H4 (cell line): ENCODE results near the gene PHACTR3. TPM values are rescaled to one million over a fixed set of nuclear protein-coding genes. Genes with fewer than 3 reads are reported as not detected.
"Not testable (repeated sequence)": the region's sequence is repeated elsewhere in the genome, so short reads cannot be mapped to it uniquely, and the experiment has no call there.

Source experiments
- DNase-seq: peaks from one replicate; pipeline ENCODE4 v3.0.0-alpha.2; 2015; ENCODE audit warnings: low spot score
- total RNA-seq: library from RNA; depleted of rRNA; stranded (reverse); fragments of >200 nt; shearing (Covaris generic); gene quantifications from 2 replicates; pipeline ENCODE4 v1.2.3, GENCODE V29; 2014

PHACTR3 gene
- total RNA-seq, 1 experiment from 2014 or later, result 0.29 TPM

GRCh38 chr20:59856526-59856925 lies 252.2 kb downstream of the PHACTR3 start:
- not testable (repeated sequence) for DNase-seq

DNA sequence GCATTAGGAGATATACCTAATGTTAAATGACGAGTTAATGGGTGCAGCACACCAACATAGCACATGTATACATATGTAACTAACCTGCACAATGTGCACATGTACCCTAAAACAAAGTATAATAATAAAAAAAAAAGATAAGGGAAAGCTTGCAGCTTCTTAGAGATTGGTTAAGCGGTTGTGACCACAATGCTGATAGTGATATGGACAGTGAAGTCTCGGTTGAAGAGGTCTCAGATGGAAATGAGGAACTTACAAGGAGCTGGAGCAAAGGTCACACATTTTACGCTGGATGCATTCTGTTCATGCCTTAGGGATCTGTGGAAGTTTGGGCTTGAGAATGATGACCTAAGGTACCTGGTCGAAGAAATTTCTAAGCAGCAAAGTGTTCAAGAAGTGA lies 252.6 kb downstream of the PHACTR3 start:
- not testable (repeated sequence) for DNase-seq

- no peak for DNase-seq
Measured at GRCh38 chr20:59857966-59858365, 253.6 kb downstream of the PHACTR3 start.

GRCh38 chr20:59858425-59858824 lies 254.1 kb downstream of the PHACTR3 start:
- no peak for DNase-seq

- DNase-seq, result no peak
Measured at GRCh38 chr20:59861401-59861800, 257.1 kb downstream of the PHACTR3 start.

DNA sequence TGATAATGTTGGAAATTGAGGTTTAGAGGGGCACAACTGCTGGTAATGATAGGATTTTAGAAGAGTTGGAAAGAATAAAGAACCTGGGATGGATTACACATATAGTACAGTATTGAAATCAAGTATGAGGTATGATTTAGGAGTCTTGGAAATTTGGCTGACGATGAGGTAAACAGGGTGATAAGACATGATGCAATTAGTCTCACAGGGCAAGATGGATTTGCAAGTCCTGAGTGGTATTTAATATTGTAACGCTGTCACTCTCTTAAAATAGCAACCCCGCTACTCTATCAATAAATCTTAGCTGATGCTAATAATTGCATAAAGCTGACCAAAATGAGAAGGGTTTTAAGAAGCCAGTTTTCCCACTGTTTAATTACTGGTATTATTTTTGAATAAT lies 258.7 kb downstream of the PHACTR3 start:
- DNase-seq, result no peak

GRCh38 chr20:59864726-59865125 lies 260.4 kb downstream of the PHACTR3 start:
- DNase-seq, result no peak

- no peak for DNase-seq
Measured at GRCh38 chr20:59866338-59866737, 262.0 kb downstream of the PHACTR3 start.

DNA sequence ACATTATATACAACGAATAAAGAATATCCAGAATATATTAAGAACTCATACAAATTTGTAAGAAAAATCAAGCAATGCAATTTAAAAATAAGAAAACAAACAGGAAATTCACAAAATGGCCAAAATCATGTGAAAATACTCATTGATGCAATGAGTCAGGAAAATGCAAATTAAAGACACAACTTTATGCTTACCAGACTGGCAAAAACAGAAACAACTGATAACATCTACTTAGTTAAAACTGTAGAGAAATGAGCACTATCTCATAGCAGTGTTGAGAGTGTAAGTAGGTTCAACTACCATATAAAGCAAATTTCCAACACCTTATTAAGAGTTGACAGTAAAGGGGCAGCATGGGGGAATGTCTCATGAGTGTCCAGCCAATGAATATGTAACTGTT lies 266.8 kb downstream of the PHACTR3 start:
- no peak for DNase-seq

DNA sequence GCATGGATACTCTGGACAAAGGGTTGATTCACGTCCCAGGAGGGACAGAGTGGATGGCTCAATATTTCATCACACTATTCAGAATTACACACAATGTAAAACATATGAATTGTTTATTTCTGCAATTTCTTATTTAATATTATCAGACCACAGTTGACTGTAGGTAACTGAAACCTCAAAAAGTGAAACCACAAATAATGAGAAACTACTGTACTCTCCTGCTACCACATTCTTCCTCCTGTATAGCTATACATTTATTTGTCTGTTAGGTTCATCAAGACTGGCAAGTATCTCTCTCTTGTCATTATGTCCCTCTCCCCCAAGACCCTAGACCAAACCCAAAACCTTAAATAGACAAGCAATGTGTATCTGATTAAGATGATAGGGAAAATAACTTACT lies 269.1 kb downstream of the PHACTR3 start:
- DNase-seq, result no peak

GRCh38 chr20:59880198-59880597 lies 275.9 kb downstream of the PHACTR3 start:
- no peak for DNase-seq

- no peak for DNase-seq
Measured at GRCh38 chr20:59884494-59884893, 280.2 kb downstream of the PHACTR3 start.

GRCh38 chr20:59888050-59888449 lies 283.7 kb downstream of the PHACTR3 start:
- DNase-seq, result no peak

- DNase-seq, result not testable (repeated sequence)
Measured at GRCh38 chr20:59890035-59890434, 285.7 kb downstream of the PHACTR3 start.

- DNase-seq, result no peak
Measured at GRCh38 chr20:59891581-59891980, 287.2 kb downstream of the PHACTR3 start.

- no peak for DNase-seq
Measured at GRCh38 chr20:59895908-59896307, 291.6 kb downstream of the PHACTR3 start.
